BE2C (cell line): ENCODE results near the gene TMEM185A.
"Not testable (repeated sequence)": the region's sequence is repeated elsewhere in the genome, so short reads cannot be mapped to it uniquely, and the experiment has no call there.

Experiments
- DNase-seq: peaks from one replicate; pipeline ENCODE4 v3.0.0-alpha.2; 2020
- H3K27me3 ChIP-seq: fragments of 250-450 bp; sonication (Bioruptor Pico); 2 replicates; pipeline ENCODE4 v1.5.1; 2020; ENCODE audit warnings: mild to moderate bottlenecking
- H3K36me3 ChIP-seq: fragments of 250-450 bp; sonication (Bioruptor Pico); 2 replicates; pipeline ENCODE4 v1.5.1; 2020; ENCODE audit warnings: mild to moderate bottlenecking
- H3K4me1 ChIP-seq: fragments of 250-450 bp; sonication (Bioruptor Pico); 2 replicates; pipeline ENCODE4 v1.5.1; 2020
- H3K4me3 ChIP-seq: 2 replicates; pipeline ENCODE4 v1.5.1; 2011; ENCODE audit warnings: low read depth, low read length
- H3K9me3 ChIP-seq: fragments of 250-450 bp; sonication (Bioruptor Pico); 2 replicates; pipeline ENCODE4 v1.5.1; 2020
- CTCF ChIP-seq: IDR thresholded peaks from 2 replicates; pipeline ENCODE4 v1.5.1; 2012; ENCODE audit warnings: mild to moderate bottlenecking, low read depth, low read length

TMEM185A gene

DNA sequence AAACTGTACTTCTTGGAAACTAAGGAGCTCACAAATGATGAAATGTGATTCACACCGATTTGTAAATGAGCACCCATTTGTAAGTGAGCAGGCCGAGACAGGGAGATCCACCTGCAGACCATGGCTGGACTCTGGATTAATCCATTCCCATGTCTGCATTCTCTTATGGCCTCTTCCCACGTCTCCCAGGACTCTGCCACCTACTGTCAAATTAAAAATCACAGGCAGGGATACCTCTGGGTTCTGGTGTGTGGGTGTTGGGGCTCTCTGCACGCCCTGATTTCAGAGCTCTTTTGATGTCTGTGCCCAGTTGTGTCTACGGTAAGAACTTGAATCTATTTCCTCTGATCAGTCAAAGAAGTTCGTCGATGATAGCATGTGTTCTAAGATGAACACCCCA is 40.6 kb downstream of the TMEM185A start:
- H3K27me3 ChIP-seq, H3K9me3 ChIP-seq, DNase-seq: not testable (repeated sequence)

GRCh38 chrX:149587359-149587758 is 44.2 kb downstream of the TMEM185A start, which contains the start of gene MAGEA9B:
Gene MAGEA9B (minus strand): TSS chrX:149587459. CDS start chrX:149583179, 4,280 bp downstream.
- H3K27me3 ChIP-seq, H3K4me3 ChIP-seq, H3K9me3 ChIP-seq, H3K4me1 ChIP-seq, DNase-seq, H3K36me3 ChIP-seq: not testable (repeated sequence)

More for the DNA sequence above, 40.6 kb downstream of the TMEM185A start:
- H3K36me3 ChIP-seq, H3K4me1 ChIP-seq, H3K4me3 ChIP-seq: not testable (repeated sequence)

DNA sequence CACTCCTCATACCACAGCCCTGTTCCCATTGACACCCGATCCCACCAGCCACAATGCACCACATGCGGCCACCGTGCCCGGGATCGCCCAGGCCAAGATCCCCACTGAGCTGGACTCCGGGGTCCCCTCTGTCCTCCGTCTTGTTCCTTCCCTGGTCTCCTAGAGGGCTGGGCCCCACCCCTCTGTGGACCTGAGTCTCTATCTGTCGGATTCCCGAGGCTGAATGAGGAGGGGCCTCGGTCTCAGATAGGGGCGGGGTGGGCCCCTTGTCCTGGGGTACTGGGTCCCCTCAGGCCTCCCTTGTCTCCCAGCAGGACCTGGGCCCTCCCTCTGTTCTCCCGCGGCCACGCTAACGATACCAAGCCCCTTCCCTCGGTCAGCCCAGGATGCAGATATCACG is 46.0 kb downstream of the TMEM185A start:
- not testable (repeated sequence) for H3K4me1 ChIP-seq, DNase-seq, H3K9me3 ChIP-seq, H3K27me3 ChIP-seq, H3K4me3 ChIP-seq, H3K36me3 ChIP-seq

- not testable (repeated sequence) for H3K4me3 ChIP-seq, H3K4me1 ChIP-seq, DNase-seq, H3K27me3 ChIP-seq, H3K9me3 ChIP-seq, H3K36me3 ChIP-seq
These were observed 58.1 kb downstream of the TMEM185A start for GRCh38 chrX:149573456-149573855.

DNA sequence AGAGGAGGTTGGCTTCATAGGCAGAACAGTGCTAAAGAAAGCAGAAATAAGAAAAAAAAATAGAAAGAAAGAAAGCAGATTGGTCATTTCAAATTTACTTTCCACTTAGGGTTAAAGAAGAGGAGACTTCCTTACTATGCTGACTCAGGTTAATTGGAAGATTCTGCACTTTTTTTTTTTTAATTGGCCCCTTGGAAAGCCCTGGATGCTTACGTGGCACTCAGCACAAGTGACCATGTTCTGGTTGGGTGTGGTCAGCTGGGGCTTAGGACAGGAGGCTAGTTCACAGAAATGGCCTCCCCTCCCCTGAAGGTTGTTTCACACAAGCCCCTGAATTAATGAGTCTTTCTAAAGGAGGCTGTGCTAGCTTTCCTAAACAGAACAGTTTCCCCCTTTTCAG is 58.8 kb downstream of the TMEM185A start:
- Histone ChIP-seq H3K4me3 (no peak overlapping the region), H3K36me3 (no peaks in the 10 kb centered on the region), H3K9me3 (no peaks in the 10 kb centered on the region), H3K27me3 (no peaks in the 10 kb centered on the region), H3K4me1 (no peaks in the 10 kb centered on the region)
- TF ChIP-seq CTCF: no peak
- DNase-seq: no peak

DNA sequence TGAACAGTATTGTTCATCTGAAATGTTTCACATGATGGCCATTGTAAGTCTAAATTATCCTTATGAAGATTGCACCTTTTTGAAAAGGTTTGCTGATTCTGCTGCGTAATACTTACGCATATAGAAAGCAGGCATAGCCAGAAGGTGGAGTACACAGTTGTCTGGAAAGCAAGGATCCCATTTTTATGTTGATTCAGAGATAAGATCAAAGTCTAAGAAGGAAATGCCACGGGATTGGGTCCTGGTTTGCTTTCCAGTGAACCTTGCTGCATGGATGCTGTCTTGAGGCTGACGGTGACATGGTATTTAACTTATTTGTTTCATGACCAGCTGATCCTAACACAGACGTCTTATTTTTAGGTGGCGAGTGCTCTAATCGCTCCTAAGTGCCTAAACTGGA is 59.8 kb downstream of the TMEM185A start:
- H3K4me1 ChIP-seq: no peaks in the 10 kb centered on the region
- H3K36me3 ChIP-seq: no peaks in the 10 kb centered on the region
- H3K9me3 ChIP-seq: no peaks in the 10 kb centered on the region
- no peak overlapping the region for H3K4me3 ChIP-seq
- no peak for DNase-seq
- no peaks in the 10 kb centered on the region for H3K27me3 ChIP-seq
- TF ChIP-seq CTCF: no peak

DNA sequence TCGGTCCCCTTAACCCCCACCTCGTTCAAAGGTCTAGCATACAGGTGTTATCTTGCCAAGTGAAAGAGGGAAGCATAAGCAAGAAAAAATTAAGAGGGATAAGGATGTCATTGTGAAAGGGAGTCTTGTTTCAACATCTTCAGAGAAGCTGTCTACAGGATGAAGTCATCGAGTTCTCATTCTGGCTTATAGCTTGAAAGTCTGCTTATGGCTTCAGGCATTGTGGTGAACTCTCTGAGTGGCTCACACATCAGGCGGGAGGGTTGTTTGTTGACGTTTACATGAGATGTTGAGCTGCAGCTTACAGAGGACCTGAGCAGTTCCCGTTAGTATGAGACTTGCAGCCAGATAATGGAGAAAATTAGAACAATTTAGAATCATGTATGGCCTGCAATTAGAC is 60.9 kb downstream of the TMEM185A start:
- no peak overlapping the region for H3K4me3 ChIP-seq
- DNase-seq: no peak
- no peaks in the 10 kb centered on the region for H3K4me1 ChIP-seq
- H3K36me3 ChIP-seq: no peaks in the 10 kb centered on the region
- H3K9me3 ChIP-seq: no peaks in the 10 kb centered on the region
- TF ChIP-seq CTCF: no peak
- no peaks in the 10 kb centered on the region for H3K27me3 ChIP-seq

DNA sequence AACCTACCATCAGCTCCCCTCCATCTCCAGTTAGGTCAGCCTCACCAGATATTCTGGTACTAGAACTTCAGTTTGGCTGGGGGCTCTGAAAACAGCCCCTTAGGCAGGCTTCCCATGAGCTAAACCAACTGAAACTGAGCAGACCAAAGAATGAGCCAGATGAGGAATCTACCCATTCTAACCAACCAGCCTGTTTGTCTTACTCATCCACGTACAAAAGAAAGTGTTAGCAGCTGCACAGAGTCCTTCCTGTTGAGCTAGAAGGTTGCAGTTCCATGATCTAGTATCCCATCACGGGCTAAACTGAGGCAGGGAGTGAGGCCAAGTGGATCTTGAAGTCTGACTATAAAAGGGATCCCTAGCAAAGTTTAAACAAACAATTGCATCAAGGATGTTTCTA is 61.8 kb downstream of the TMEM185A start:
- H3K9me3 ChIP-seq: no peaks in the 10 kb centered on the region
- no peak for TF ChIP-seq CTCF
- H3K27me3 ChIP-seq: no peaks in the 10 kb centered on the region
- H3K36me3 ChIP-seq: no peaks in the 10 kb centered on the region
- DNase-seq: no peak
- no peaks in the 10 kb centered on the region for H3K4me1 ChIP-seq
- H3K4me3 ChIP-seq: no peak overlapping the region
